ENCODE results near the gene CLEC12A.
"Not testable (repeated sequence)": the region's sequence is repeated elsewhere in the genome, so short reads cannot be mapped to it uniquely, and the experiment has no call there.

Gene CLEC12A

DNA sequence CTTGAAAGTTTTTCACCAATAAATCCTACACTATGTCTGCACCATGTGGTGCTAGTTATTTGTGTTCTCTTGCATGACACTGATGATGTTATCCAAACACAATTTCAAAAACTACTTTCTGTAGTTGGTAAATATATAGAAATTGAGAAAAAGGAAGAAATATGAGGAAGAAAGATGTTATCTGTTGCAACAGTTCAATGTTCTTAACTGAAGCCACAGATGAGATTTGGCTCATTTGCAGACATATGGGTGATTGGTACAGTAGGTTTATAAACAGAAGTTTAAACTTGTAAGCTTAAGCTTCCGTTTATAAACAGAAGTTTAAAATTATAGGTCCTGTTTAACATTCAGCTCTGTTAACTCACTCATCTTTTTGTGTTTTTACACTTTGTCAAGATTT, at the start of gene CLEC12A:
TSS of gene CLEC12A (plus strand) at position 229 of the 400 bp plus-strand sequence. CDS start 188 bp downstream, outside the sequence.
- DNase-seq (ENCODE audit: low read depth in 1 of 2, low spot score in 1 of 2): no peak

DNA sequence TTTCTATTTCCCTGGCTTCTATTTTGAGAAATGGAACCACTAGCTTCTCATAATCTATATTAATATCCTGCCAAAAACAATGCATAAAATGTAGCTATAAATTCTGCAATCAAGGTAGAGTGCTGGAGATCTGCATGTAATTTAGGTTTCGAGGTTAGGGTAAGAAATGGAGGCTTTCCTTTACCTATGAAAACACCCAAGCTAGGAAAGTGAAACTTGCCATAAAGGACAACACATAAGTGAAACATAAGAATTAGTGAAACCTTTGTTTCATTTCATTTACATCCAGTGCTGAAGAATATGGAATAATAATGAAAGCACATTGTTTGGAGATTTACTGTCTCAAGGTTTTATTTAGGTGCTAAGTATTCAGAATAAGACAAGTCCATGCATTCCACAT, 48.8 kb upstream of the CLEC12A start:
- DNase-seq (ENCODE audit: low read depth in 1 of 2, low spot score in 1 of 2): no peak

DNA sequence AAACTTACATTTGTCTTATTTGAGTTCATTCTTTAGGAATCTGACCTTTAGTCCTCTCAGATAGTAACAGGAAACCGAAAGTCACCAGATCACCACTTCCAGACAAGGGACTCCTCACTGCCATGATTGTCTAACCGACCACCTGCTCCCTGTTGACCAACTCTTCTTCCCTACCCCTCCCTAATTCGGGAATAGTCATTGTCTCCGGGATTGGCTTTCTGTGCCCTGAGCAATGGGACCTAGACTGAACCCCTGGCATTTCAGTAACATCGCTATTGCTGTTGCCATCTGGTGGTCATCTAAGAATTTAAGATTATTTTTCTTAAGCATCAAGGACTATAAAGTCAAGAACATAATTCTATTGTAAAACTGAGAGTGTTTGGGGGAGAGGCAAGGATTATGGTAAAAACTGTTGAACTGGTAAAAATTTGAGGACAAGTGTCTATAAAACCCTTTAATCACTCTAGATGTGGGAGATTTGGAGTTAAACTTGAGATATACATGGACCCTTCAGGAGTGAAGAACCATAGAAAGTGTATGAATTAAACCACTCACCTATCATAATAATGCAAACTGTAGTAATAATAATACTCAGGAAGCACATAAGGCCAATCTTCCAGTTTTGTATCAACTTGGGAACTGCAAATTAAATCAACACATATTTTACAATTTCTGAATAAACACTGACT, 45.4 kb upstream of the CLEC12A start:
- DNase-seq (ENCODE audit: low read depth in 1 of 2, low spot score in 1 of 2): no peak

DNA sequence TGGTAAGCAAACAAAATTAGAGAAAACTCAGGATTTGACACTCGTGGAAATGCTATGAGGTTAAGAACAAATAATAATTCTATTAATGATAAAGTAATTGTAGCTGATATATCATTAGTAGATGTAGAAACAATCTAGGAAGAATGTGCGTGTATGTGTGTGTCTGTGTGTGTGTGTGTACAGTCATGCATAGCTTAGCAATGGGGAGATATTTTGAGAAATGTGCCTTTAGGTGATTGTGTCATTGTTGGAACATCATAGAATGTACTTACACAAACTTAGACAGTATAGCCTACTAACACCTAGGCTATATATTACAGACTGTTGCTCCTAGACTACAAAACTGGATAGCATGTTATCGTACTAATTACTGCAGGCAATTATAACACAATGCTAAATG, 44.3 kb upstream of the CLEC12A start:
- no peak for DNase-seq (ENCODE audit: low read depth in 1 of 2, low spot score in 1 of 2)

DNA sequence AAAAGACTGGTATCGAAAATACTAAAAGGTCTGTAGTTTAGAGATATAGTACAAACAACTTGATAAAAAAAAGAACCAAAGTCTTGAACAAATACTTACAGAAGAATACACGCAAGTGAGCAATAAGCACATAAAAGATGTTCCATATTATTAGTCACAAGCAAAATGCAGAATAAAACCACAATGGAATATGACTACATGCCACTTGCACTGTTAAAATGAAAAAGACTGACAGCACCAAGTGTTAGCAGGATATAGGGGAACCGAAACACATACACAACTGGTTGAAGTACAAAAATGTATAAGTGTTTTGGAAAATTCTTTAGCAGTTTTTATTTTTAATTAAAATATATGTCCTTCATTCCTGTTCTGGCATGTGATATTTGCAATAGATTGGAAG, 42.6 kb upstream of the CLEC12A start:
- DNase-seq (ENCODE audit: low read depth in 1 of 2, low spot score in 1 of 2): no peak

DNA sequence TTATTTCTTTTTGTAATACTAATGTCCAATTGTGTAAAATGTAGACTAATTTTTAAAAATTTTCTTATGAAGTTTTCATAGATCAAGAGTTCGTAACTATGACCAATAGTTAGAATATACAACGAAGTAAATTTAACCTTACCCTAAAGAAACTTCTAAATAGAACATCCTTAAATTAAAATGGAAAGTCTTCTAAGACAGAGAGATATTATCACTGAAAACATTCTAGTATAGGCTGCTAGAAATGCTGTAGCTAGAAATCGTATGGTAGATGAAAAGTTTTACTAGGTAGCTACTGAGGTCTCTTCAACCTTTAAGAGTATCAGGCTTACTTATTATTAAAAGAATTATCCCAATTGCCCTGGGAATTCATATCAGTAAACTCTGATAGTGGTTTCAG, 40.0 kb upstream of the CLEC12A start:
- no peak for DNase-seq (ENCODE audit: low read depth in 1 of 2, low spot score in 1 of 2)

DNA sequence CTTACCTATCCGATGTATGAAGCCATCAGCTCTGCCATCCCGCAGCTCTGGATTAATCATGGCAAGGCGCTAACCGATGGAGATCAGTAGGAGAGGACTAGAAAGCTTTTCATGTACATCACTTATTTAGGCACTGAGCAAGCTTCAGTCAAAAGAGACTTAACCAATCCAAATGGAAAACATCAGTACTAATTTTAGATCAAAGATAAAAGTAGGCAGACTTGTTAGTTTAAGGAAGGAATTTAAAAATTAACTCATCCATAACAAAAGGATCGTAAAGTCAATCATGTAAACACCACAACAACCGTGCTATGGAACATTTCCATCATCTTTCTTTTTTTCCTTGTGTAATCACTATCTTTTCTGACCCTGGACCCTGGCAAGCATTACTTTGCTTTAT, 38.9 kb upstream of the CLEC12A start, which contains the start of gene CLEC2A:
TSS of gene CLEC2A (minus strand) at position 101 of the 400 bp plus-strand sequence. CDS start at position 60, 41 bp downstream.
- DNase-seq (ENCODE audit: low read depth in 1 of 2, low spot score in 1 of 2): no peak

DNA sequence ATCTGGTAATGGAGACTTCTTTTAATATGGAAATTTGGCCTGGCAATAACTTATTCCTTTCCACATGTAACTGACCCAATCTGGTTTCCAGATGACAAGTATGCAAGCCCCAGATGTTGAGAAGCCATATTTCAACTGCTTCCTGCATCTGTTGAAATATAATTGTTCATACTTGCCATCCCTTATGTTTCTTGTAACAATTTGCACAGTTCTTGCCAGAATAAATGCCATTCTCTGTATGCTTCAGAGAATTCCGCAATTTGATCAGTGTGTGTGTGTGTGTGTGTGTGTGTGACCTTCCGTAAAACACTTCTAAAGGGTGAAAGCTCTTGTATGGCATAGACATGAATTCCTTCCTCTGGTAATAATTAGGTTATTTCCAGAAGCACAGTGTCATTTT, 37.3 kb upstream of the CLEC12A start:
- DNase-seq (ENCODE audit: low read depth in 1 of 2, low spot score in 1 of 2): no peak

DNA sequence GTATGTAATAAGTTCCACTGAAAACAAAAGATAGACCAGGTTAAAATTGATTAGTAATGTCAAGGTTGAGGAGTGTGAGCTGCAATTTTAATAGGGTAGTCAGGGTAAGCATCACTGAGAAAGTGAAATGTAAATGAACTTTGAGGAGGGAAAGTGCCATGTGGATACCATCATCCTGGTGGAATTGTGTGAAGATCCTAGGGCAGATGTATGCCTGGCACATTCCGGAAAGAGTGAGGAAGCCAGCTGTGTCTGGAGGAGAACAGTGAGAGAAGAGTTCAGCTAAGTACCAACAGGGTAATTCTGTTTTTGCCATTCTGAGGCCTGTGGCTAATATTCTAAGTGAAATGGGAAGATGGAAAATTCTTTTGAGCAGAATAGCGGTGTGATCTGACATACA, 36.2 kb upstream of the CLEC12A start:
- DNase-seq (ENCODE audit: low read depth in 1 of 2, low spot score in 1 of 2): no peak

DNA sequence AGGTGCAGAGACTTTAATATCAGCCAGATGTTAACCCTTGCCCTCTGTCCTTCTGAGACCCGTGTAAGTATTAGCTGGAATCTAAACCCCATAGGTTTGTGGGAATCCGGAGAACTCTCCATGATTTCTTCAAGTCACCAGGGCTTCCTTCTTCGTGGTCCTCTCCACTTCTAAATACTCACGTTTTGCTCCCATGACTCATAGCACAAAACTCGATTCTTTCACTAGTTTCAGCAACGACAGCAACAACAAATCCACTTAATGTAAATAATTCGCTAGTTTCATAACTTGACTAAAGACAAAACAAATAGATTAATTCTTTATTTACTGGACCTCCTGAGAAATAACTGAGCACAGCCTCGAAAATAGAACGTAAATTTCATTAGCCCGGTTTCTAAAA, 34.6 kb upstream of the CLEC12A start:
- no peak for DNase-seq (ENCODE audit: low read depth in 1 of 2, low spot score in 1 of 2)

DNA sequence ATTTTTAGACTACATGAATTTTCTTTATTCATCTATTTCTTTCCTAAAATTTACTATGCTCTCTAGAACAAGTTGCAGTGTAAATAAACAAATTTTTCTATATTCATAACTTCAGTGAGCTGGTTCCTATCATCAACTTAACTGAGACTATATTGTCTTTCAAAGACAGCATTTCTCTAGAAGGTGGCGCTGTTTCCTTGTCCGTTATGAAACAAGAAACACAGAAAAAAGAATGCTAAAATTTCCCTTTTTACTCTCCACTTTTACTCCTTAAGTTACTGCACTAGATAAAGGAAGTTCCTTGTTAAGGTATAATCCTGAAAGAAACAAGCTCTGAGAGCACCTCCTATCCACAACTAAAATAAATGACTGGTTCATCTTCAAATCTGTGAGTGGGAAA, 30.8 kb upstream of the CLEC12A start:
- DNase-seq (ENCODE audit: low read depth in 1 of 2, low spot score in 1 of 2): no peak

DNA sequence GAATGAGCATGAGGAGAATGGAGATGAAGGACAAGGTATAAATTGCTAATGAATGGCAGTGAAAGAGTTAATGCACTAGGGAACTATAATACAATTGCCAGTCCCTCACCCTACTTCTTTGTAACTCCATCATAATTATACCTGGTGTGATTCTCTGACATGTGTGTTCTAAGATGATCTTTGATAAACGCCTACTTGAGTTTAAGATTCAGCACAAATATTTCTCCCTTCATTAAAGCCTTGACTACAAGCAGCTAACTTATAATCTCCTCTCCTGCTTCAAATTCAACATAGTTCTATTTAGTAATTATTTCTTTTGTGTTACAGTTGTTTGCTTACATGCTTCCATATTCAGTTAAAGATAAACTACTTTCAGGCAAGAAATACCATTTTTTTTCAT, 29.4 kb upstream of the CLEC12A start:
- no peak for DNase-seq (ENCODE audit: low read depth in 1 of 2, low spot score in 1 of 2)

DNA sequence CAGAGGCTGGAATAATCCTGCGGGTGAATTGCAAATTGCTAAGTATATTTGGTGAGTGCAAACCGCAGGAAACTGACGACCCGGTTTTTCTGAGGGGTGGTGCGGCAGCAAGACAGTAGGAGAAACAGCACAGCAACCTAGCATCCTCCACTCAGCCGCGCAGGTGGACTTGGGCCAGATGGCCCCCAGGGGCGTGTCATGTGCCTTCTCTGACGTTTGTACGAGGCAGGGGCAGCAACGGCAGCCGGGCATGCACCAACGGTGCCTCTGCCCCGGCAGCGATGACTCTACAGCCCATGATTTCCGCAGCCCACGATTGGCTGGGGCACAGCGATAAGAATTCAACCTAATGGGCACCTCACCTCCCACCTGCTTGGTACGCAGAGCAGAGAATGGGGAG, 28.0 kb upstream of the CLEC12A start:
- DNase-seq (ENCODE audit: low read depth in 1 of 2, low spot score in 1 of 2): no peak

DNA sequence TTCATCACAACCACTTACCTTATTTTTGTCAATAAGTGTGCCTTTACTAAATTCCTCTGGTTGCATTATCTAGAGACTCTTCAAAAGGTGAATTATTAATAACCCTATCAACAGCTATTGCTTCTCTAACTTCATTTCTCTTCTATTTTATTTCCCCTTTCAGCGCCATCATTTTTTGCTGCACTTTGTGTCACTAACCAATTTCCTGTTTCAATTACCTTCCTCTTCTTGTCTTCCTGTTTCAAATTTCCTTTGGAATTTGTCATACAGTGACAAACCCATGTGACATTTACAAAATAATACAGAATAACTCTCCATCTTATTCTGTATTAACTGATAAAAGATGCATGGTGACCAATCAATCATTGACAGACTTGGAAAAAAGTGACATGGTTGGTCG, 26.8 kb upstream of the CLEC12A start:
- DNase-seq (ENCODE audit: low read depth in 1 of 2, low spot score in 1 of 2): no peak

DNA sequence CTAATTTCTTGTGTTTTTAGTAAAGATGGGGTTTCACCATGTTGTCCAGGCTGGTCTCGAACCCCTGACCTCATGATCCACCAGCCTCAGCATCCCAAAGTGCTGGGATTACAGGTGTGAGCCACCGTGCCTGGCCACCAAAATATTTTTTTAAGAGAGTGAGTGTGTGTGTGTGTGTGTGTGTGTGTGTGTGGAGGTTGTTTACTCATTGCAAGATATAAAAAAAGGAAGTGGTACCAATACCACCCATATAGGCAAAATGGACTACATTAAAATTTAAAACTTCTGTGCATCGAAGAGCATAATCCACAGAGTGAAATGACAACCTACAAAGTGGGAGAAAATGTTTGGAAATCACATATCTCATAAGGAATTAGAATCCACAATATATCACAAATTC, 23.5 kb upstream of the CLEC12A start:
- no peak for DNase-seq (ENCODE audit: low read depth in 1 of 2, low spot score in 1 of 2)

DNA sequence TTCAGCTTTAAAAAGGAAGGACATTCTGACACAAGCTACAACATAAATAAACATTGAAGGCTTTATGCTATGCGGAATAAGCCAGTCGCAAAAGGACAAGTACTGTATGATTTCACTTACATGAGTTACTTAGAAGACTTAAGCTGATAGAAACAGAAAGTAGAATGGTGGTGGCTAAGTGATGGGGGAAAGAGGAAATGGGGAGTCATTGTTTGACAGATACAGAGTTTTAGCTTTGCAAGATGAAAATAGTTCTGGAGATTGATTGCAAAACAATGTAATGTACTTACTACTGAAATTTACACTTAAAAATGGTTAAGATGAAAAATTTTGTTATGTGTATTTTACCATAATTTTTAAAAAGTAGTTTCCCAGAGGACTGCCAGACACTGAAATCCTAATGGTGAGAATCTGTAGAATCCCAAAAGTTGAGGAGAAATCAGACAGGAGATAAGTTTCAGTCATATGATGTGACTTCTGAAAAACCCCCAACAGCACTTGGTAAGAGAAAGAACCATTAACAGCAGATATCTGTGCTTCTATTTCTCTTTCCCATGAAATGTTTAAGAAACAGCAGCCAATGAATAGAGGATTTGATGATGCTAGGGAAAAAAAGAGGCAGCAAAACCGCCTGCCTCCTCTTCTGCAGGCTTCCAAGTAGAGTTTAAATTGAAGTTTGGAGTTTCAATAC, 22.5 kb upstream of the CLEC12A start:
- no peak for DNase-seq (ENCODE audit: low read depth in 1 of 2, low spot score in 1 of 2)

DNA sequence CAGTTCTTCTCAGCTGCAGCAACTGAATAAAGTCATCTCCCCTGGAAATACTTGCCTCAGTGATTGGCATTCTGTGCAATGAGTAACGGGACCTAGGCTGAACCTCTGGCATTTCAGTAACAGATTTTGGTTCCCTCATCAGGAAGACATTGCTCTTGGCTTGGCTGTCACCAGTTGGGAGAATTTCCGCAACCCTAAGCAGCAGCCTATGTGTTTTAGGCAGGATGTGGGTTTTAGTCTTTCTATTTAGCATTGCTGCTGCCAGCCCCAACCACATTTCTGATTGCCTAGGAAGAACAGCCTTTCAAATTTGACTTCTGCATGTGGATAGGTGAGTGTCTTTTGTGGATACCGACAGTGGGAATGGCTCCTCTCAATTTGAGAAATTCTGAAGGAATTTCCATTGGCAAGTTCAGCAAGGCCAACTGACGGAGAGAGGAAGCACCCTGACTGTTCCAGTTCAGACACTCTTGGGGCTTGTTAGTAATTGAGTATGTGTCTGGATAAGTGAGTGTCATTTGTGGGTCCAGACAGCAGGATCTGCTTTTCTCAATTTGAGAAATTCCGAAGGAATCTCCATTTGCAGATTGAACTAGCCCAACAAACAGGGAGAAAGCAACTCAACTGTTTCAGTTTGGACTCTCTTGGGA, 20.1 kb upstream of the CLEC12A start:
- DNase-seq (ENCODE audit: low read depth in 1 of 2, low spot score in 1 of 2): no peak

DNA sequence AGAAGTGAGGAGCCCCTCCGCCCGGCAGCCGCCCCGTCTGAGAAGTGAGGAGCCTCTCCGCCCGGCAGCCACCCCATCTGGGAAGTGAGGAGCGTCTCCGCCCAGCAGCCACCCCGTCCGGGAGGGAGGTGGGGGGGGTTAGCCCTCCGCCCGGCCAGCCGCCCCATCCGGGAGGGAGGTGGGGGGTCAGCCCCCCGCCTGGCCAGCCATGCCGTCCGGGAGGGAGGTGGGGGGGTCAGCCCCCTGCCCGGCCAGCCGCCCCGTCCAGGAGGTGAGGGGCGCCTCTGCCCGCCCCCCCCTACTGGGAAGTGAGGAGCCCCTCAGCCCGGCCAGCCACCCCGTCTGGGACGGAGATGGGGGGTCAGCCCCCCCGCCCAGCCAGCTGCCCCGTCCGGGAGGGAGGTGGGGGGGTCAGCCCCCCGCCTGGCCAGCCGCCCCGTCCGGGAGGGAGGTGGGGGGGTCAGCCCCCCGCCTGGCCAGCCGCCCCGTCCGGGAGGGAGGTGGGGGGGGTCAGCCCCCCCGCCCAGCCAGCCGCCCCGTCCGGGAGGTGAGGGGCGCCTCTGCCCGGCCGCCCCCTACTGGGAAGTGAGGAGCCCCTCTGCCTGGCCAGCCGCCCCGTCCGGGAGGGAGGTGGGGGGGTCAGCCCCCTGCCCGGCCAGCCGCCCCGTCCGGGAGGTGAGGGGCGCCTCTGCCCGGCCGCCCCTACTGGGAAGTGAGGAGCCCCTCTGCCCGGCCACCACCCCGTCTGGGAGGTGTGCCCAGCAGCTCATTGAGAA, 18.1 kb upstream of the CLEC12A start:
- DNase-seq (ENCODE audit: low read depth in 1 of 2, low spot score in 1 of 2): not testable (repeated sequence)

DNA sequence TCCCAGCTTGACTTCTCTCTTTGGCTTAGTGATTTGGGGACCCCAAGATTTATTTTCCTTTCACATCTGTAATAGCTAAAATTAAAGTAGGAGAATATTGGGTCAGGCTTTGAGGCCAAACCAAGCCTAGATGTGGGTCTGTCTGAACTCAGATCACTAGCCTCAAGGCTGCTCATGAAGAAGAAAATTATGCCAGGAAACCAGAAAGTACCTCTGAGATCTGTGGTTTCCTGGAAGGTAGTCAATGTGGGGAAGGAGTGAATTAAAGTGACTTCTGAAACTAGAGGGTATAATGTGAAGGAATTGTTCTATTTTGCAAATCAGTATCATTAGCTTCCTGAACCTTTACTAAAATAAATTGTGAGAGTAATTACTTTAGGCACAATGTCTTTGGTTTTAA, 13.4 kb upstream of the CLEC12A start:
- no peak for DNase-seq (ENCODE audit: low read depth in 1 of 2, low spot score in 1 of 2)

DNA sequence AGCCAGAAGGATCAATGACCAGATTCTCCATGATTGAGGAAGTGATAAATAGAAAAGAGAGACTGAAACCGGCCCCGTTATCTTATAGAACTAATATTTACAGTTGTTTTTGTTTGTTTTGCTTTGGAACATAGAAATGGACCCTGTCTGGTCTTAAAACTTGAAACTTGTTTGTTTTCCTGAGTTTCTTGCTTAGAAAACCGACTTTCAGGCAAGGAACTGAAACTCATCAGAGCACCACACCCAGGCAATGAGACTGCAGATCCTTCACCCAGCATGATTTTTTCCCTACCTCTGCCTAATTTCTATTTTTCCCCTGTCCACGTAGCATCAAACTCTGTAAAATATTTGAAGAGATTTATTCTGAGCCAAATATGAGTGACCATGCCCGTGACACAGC, 10.6 kb upstream of the CLEC12A start:
- no peak for DNase-seq (ENCODE audit: low read depth in 1 of 2, low spot score in 1 of 2)

DNA sequence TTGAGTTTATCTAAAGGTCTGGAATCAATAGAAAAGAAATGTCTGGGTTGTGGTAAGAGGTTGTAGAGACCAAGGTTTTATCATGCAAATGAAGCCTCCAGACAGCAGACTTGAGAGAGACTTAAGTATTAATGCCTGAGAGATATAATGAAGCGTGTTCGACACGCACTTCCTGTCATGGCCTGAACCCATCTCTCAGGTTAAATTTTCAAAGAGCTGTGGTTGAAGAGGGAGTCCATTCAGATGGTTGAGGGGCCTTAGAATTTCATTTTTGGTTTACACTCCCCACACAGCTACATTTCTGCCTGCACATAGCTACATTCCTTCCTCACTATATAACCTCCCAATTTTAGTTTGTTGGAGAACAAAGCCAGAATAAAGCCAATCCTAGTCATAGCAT, 10.1 kb upstream of the CLEC12A start:
- DNase-seq (ENCODE audit: low read depth in 1 of 2, low spot score in 1 of 2): no peak

DNA sequence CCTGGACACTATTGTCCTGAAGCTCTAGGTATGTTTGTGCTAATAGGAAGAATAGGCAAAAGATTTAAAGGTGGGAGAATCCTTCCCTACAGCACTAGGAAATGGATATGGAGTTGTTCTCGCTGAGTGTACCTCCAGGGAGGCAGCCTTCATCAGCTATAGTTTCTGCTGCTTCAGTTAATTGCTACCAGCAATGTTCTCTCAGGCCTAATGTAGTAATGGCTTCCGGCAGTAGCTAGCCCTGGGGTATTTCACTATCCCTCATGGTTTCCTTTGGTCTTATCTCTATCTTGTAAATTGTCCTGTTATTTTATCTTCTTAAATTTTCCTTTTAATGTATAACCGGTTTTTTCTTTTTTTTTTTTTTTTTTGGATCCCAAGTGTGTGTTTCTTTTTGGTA, 9.3 kb upstream of the CLEC12A start:
- DNase-seq (ENCODE audit: low read depth in 1 of 2, low spot score in 1 of 2): no peak
